Osteocyte (in vitro differentiated cells): ENCODE data around the gene CCN5. TPM values are rescaled to one million over a fixed set of nuclear protein-coding genes. Genes with fewer than 3 reads are reported as not detected.

Experiments used
- DNase-seq: peaks from one replicate; pipeline ENCODE4 v3.0.0; 2021; ENCODE audit warnings: mixed read lengths; ENCODE audit not compliant: unreplicated experiment; ENCODE audit errors: extremely low spot score
- H3K27ac Mint-ChIP-seq: one replicate; pipeline ENCODE4 v1.8.0; 2021; ENCODE audit warnings: mild to moderate bottlenecking, mixed read lengths; ENCODE audit not compliant: unreplicated experiment
- H3K27me3 Mint-ChIP-seq: one replicate; pipeline ENCODE4 v1.8.0; 2021; ENCODE audit warnings: mixed read lengths; ENCODE audit not compliant: unreplicated experiment
- H3K36me3 Mint-ChIP-seq: one replicate; pipeline ENCODE4 v1.8.0; 2021; ENCODE audit warnings: mixed read lengths; ENCODE audit not compliant: unreplicated experiment
- H3K4me1 Mint-ChIP-seq: one replicate; pipeline ENCODE4 v1.8.0; 2021; ENCODE audit warnings: mixed read lengths; ENCODE audit not compliant: unreplicated experiment
- H3K4me3 Mint-ChIP-seq: one replicate; pipeline ENCODE4 v1.8.0; 2021; ENCODE audit warnings: mild to moderate bottlenecking, moderate library complexity, mixed read lengths; ENCODE audit not compliant: unreplicated experiment
- H3K9me3 Mint-ChIP-seq: one replicate; pipeline ENCODE4 v1.8.0; 2021; ENCODE audit warnings: mixed read lengths; ENCODE audit not compliant: unreplicated experiment
- CTCF ChIP-seq: fragments of 200-600 bp; sonication (generic); IDR thresholded peaks from 2 replicates; pipeline ENCODE4 v1.5.0; 2021; ENCODE audit warnings: antibody characterized with exemption, mild to moderate bottlenecking, moderate library complexity
- total RNA-seq: library from RNA; stranded (reverse); gene quantifications from 2 replicates; pipeline ENCODE4 v1.2.1, GENCODE V29; 2021

CCN5 gene
- total RNA-seq, 1 donor from 2014 or later: 18.2 TPM

- no peaks in the 10 kb centered on the region for H3K36me3 Mint-ChIP-seq
- peak overlapping the region; percentile 98 for H3K27ac Mint-ChIP-seq
- no peak overlapping the region for H3K4me3 Mint-ChIP-seq
These were observed 6.6 kb downstream of the CCN5 start for GRCh38 chr20:44721785-44722054.

GRCh38 chr20:44722990-44723389, 7.8 kb downstream of the CCN5 start:
- Mint-ChIP-seq H3K27me3 (no peaks in the 10 kb centered on the region), H3K4me3 (no peak overlapping the region), H3K36me3 (no peaks in the 10 kb centered on the region), H3K9me3 (no peaks in the 10 kb centered on the region), H3K27ac (peak overlapping the region; percentile 72), H3K4me1 (peaks cover 41% of the 10 kb centered on the region)
- no peak for TF ChIP-seq CTCF
- no peak for DNase-seq

More at GRCh38 chr20:44721785-44722054, 6.6 kb downstream of the CCN5 start:
- no peak for TF ChIP-seq CTCF
- Mint-ChIP-seq H3K27me3 (no peaks in the 10 kb centered on the region), H3K9me3 (no peaks in the 10 kb centered on the region), H3K4me1 (peaks cover 44% of the 10 kb centered on the region)
- DNase-seq: no peak

DNA sequence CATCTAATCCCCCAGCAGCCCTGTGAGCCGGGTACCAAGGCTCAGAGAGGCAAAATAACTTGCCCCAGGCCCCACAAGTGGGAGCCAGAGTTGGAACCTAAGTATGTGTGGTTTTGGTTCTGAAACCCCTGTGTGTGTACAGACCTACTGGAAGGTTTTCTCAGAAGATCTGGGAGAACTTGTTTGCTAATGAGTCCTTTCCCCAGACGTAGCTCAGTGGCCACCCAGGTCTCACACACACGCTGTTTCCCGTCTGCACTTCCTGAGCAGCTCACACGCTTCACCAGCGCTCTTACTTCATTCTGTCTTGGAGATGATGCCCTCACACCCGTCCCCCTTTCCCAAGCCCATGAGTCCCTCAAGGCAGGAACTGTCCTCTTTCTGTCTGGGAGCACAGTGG, 8.2 kb downstream of the CCN5 start:
- H3K36me3 Mint-ChIP-seq: no peaks in the 10 kb centered on the region
- TF ChIP-seq CTCF: no peak
- H3K4me3 Mint-ChIP-seq: no peak overlapping the region
- DNase-seq: no peak
- peaks cover 43% of the 10 kb centered on the region for H3K4me1 Mint-ChIP-seq
- no peaks in the 10 kb centered on the region for H3K27me3 Mint-ChIP-seq
- H3K9me3 Mint-ChIP-seq: no peaks in the 10 kb centered on the region
- H3K27ac Mint-ChIP-seq: peak overlapping the region; percentile 72

DNA sequence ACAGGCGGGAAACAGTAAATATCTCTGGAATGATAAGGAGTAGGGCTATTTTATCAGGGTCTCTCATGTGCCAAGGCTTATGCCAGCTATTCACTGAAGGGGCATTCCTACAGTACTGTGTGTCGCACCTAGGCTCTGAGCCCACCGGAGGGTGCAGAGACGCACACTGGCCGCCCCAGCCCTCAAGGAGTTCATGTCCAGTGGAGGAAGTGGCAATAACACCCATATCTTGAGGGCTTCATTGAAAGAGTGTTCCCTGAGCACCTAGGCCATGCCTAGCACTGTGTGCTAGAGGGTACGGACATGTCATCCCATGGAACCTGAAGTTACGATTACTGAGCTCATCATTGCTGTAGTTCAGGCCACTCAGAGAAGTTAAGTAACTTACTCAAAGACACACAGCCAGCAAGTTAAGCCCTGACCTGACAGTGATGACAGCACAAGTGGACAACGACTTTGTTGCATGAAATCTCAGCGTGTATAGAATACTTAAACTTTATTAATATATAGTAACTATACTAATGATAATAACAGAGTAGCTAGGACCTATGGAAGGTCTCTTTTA, 8.7 kb downstream of the CCN5 start:
- Mint-ChIP-seq H3K4me1 (peaks cover 46% of the 10 kb centered on the region), H3K36me3 (no peaks in the 10 kb centered on the region), H3K27ac (peak overlapping the region; percentile 72), H3K4me3 (no peak overlapping the region), H3K27me3 (no peaks in the 10 kb centered on the region), H3K9me3 (no peaks in the 10 kb centered on the region)
- TF ChIP-seq CTCF: no peak
- DNase-seq: no peak

DNA sequence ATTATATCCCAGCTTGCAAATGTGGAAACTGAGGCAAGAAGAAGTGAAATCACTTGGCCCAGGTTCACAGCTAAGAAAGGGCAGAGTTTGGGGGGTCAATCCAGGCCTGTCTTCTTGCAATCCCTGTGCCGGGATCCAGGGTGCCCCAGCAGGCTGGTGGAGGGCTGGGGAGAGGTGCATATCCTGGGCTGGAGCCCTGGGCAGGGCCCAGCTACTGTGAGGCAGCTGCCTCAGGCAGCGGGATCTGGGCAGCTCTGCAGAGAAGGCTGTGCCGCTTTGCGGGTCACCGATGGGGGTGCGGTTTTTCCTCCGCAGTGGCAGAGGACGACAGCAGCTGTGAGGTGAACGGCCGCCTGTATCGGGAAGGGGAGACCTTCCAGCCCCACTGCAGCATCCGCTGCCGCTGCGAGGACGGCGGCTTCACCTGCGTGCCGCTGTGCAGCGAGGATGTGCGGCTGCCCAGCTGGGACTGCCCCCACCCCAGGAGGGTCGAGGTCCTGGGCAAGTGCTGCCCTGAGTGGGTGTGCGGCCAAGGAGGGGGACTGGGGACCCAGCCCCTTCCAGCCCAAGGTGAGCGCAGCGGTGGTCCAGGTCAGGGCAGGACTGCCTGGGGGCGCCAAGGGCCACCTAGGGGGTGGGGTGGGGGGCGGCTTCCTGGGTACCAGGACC, 9.4 kb downstream of the CCN5 start:
- no peaks in the 10 kb centered on the region for H3K36me3 Mint-ChIP-seq
- no peaks in the 10 kb centered on the region for H3K9me3 Mint-ChIP-seq
- no peak overlapping the region for H3K4me3 Mint-ChIP-seq
- no peak for DNase-seq
- TF ChIP-seq CTCF: no peak
- no peaks in the 10 kb centered on the region for H3K27me3 Mint-ChIP-seq
- peaks cover 53% of the 10 kb centered on the region for H3K4me1 Mint-ChIP-seq
- no peak overlapping the region for H3K27ac Mint-ChIP-seq
